ENCODE data around the gene CARD14. TPM values are rescaled to one million over a fixed set of nuclear protein-coding genes. Genes with fewer than 3 reads are reported as not detected.

Gene CARD14
- 1.1 TPM for total RNA-seq
- long read RNA-seq, partial matches to known transcripts, result 0 of 7 reads
- long read RNA-seq, other reads (novel, unspliced or antisense), result 7 of 7 reads

DNA sequence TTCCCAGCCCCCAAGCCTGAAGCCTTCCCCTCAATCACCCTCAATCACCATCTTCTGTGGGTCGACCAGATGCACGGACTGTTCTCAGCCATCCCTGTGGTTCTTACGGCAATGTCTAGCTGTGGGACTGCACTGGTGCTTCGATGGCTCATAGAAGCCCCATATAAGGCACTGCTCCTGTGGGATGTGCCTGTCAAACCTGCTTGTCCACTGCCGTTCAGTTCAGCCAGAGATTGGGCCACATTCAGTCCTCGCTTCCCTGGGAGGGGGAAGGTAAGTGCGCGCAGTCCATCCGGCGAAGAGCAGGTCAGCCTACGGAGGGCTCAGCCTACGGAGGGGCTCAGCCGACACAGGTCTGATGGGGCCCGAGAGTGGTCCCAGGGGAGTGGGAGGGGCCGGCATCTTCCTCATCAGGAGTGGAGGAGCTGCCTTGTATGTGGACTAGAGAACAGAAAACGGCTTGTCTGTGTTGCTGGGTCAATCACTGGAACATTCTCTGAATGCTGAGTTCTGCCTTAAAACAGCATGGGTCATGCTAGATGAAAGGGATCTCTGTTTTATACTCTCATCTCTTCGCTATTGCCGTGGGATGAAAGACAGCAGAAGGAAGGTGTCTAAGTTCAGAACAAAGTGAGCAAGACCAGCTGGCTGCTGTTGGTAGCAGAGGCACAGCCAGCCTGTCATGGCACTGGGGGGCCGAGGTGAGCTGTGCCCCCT, at the start of gene CARD14:
Gene CARD14, plus strand, starts transcription at position 247 of the 717 bp plus-strand sequence. CDS start 11,409 bp downstream, outside the sequence.
- Histone ChIP-seq H3K36me3 (no peaks in the 10 kb centered on the region), H3K27ac (no peak within 1 kb of the TSS), H3K4me3 (no peak within 1 kb of the TSS), H3K9me3 (no peaks in the 10 kb centered on the region), H3K27me3 (no peaks in the 10 kb centered on the region), H3K4me1 (no peaks in the 10 kb centered on the region)
- ATAC-seq (peak; percentile 90), DNase-seq (no peak)
- intact Hi-C loops (cut with DNase I), result no loop called here
- TF ChIP-seq, protein P1, sequence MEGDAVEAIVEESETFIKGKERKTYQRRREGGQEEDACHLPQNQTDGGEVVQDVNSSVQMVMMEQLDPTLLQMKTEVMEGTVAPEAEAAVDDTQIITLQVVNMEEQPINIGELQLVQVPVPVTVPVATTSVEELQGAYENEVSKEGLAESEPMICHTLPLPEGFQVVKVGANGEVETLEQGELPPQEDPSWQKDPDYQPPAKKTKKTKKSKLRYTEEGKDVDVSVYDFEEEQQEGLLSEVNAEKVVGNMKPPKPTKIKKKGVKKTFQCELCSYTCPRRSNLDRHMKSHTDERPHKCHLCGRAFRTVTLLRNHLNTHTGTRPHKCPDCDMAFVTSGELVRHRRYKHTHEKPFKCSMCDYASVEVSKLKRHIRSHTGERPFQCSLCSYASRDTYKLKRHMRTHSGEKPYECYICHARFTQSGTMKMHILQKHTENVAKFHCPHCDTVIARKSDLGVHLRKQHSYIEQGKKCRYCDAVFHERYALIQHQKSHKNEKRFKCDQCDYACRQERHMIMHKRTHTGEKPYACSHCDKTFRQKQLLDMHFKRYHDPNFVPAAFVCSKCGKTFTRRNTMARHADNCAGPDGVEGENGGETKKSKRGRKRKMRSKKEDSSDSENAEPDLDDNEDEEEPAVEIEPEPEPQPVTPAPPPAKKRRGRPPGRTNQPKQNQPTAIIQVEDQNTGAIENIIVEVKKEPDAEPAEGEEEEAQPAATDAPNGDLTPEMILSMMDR (IDR thresholded peaks at IDR 0.05), result no peak

DNA sequence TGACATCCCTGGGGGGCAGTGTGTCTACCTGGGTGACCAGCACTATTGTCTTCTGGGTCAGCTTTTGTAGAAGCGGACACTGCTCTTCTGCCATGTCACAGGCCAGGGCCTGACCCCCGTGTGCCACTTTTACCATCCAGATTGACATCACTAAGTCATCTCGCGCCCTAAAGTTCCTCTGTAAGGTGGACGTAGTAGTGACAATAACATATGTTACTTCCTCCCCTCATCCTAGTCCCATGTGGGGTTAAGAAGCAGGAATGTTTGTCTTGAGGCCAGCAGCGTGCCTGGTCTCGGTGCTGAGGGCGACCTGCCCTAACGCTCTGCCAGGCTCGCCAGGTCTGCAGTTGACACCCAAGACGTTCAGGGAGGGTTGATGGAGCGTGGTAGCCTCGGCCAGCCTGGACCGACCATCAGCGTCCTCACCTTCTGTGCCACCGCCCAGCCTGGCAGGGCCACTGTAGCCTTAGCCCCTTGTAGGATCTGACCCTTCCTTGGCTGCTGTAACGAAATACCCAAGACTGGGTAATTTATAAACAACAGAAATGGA, 47.7 kb upstream of the CARD14 start:
- no peaks in the 10 kb centered on the region for H3K9me3 ChIP-seq
- H3K4me1 ChIP-seq, result no peaks in the 10 kb centered on the region
- DNase-seq (no peak), ATAC-seq (no peak)
- intact Hi-C loops (cut with DNase I), result no loop called here
- no peaks in the 10 kb centered on the region for H3K27me3 ChIP-seq
- no peak overlapping the region for H3K27ac ChIP-seq
- H3K36me3 ChIP-seq, result no peaks in the 10 kb centered on the region
- H3K4me3 ChIP-seq, result no peak overlapping the region
- TF ChIP-seq, protein P1 (IDR thresholded peaks at IDR 0.05), result no peak

DNA sequence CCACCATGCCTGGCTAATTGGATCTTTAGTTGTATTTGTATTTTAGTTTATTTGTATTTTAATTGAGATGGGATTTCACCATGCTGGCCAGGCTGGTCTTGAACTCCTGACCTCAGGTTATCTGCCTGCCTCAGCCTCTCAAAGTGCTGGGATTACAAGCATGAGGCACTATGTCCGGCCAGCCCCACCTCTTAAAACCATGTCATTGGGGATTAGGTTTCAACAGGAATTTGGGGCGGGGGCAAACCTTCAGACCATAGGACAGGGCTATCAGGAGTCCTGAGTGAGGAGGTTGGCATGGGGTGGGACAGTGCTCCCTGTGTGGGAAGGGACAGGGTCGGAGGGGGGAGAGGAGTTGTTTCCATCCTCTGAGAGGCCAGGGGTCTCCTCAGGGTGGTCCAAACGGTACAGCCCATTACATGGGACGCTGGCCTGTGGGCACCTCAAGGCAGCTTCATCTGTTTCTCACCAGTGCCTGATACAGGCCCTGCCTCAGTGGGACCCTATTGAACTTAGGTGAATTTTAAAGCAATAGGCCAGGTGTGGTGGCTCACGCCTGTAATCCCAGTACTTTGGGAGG, 46.8 kb upstream of the CARD14 start:
- Histone ChIP-seq H3K27ac (no peak overlapping the region), H3K9me3 (no peaks in the 10 kb centered on the region), H3K4me1 (no peaks in the 10 kb centered on the region), H3K36me3 (no peaks in the 10 kb centered on the region), H3K4me3 (no peak overlapping the region), H3K27me3 (no peaks in the 10 kb centered on the region)
- TF ChIP-seq, protein P1 (IDR thresholded peaks at IDR 0.05), result no peak
- no peak for ATAC-seq
- intact Hi-C loops (cut with DNase I), result no loop called here
- no peak for DNase-seq

DNA sequence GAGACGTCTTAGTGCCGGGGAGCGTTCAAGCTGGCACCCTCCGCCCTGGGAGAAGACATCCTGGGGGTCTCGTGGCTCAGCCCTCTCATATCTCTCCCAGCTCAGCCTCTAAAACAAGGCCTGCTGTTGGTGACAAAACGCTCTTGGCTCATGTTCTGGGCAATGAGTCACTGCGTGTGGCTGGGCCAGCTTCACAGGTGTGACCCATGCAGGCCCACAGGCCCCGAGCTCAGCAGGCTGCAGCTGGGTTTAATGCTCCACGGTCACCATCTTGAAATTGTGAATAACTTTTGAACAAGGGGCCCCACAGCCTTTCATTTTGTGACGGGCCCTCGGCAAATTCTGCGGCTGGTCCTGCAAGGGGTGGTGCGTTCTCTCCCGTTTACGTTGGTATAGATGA, 46.0 kb upstream of the CARD14 start:
- Histone ChIP-seq H3K27me3 (no peaks in the 10 kb centered on the region), H3K4me3 (no peak overlapping the region), H3K36me3 (no peaks in the 10 kb centered on the region), H3K9me3 (no peaks in the 10 kb centered on the region), H3K4me1 (no peaks in the 10 kb centered on the region), H3K27ac (no peak overlapping the region)
- DNase-seq, result no peak
- TF ChIP-seq, protein P1 (IDR thresholded peaks at IDR 0.05), result no peak
- intact Hi-C loops (cut with DNase I), result no loop called here
- no peak for ATAC-seq

DNA sequence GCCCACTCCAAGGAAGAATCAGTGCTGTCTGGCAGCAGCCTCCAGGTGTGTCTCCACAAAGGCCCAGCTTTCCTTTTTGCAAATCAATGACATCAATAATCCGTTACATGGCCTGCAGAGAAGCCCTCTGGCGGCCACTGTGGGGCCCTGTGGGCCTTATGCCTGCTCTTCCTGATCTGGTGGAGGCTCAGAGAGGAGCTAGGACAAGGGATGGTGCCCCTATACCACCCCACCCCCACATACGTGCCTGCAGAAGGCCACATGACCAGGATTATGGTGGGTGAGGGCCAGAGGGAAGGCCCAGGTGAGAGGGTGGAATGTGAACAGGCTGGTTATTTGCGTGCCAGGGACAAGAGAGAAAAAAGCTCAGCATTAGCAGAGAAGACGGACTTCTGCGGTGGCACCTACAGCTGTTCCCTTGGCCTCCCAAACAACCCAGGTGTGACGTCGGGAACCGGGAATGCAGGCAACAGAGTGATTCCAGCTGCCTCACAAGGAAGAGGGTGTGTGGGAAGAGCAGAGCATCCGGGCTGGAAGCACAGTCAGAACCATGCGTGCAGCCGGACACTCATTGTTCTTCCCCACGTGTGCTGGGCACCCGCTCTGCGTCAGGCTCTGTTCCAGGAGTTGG, 45.4 kb upstream of the CARD14 start:
- DNase-seq (no peak), ATAC-seq (peak; percentile 67)
- Histone ChIP-seq H3K4me3 (no peak overlapping the region), H3K27ac (no peak overlapping the region), H3K36me3 (no peaks in the 10 kb centered on the region), H3K9me3 (no peaks in the 10 kb centered on the region), H3K4me1 (no peaks in the 10 kb centered on the region), H3K27me3 (no peaks in the 10 kb centered on the region)
- TF ChIP-seq, protein P1 (IDR thresholded peaks at IDR 0.05), result peak; percentile 11
- intact Hi-C loops (cut with DNase I), result no loop called here
